ENCODE measurements around the gene MSI2.

- TF ChIP-seq RAD21 (IDR thresholded peaks at IDR 0.05; ENCODE audit: low read depth) (no peak), EP300 (IDR thresholded peaks at IDR 0.05; ENCODE audit: borderline replicate concordance) (no peak), CEBPB (IDR thresholded peaks at IDR 0.05) (no peak), FOXM1 (IDR thresholded peaks at IDR 0.05; ENCODE audit: borderline replicate concordance, low read depth) (no peak), USF1 (IDR thresholded peaks at IDR 0.05) (no peak), CREB1 (IDR thresholded peaks at IDR 0.05; ENCODE audit: low read depth) (no peak), REST (IDR thresholded peaks at IDR 0.05; ENCODE audit: low read depth) (no peak), TEAD4 (IDR thresholded peaks at IDR 0.05) (no peak), NFIC (IDR thresholded peaks at IDR 0.05) (no peak), TAF1 (IDR thresholded peaks at IDR 0.05; ENCODE audit: low read depth) (no peak)
These were observed 304.9 kb downstream of the MSI2 start for GRCh38 chr17:57561072-57561861.

All from Ishikawa (cell line).